WTC11 (cell line): Measurements from ENCODE around the gene PGGT1B. TPM values are rescaled to one million over a fixed set of nuclear protein-coding genes. Genes with fewer than 3 reads are reported as not detected.

Experiments used
- ATAC-seq: fragments of 200-7000 bp; cut with Tn5 transposase; 2 replicates; pipeline ENCODE4 v1.10.0; 2021; ENCODE audit warnings: mild to moderate bottlenecking, moderate library complexity
- CTCF ChIA-PET: fragments of 300-600 bp; sonication (Branson Sonifier 250); formaldehyde crosslinking; loops from one replicate; lab custom pipeline; 2021; ENCODE audit warnings: antibody characterized with exemption; lab: Charles Lee
- POLR2A ChIA-PET: fragments of 350-600 bp; sonication (Branson Sonifier 250); formaldehyde crosslinking; loops from one replicate; lab custom pipeline; 2021; ENCODE audit warnings: antibody characterized with exemption; lab: Charles Lee
- DNase-seq: peaks from one replicate; pipeline ENCODE4 v3.0.0; 2021; ENCODE audit warnings: low spot score
- H3K27ac Mint-ChIP-seq: 2 replicates; pipeline ENCODE4 v1.8.0; 2021; ENCODE audit warnings: mixed read lengths
- H3K27me3 Mint-ChIP-seq: 2 replicates; pipeline ENCODE4 v1.8.0; 2021; ENCODE audit warnings: low read depth, mild to moderate bottlenecking, moderate library complexity, mixed read lengths
- H3K36me3 Mint-ChIP-seq: 2 replicates; pipeline ENCODE4 v1.8.0; 2021; ENCODE audit warnings: mixed read lengths
- H3K4me1 Mint-ChIP-seq: 2 replicates; pipeline ENCODE4 v1.8.0; 2022; ENCODE audit warnings: mixed read lengths
- H3K4me3 Mint-ChIP-seq: 2 replicates; pipeline ENCODE4 v1.8.0; 2021; ENCODE audit warnings: mild to moderate bottlenecking, moderate library complexity, mixed read lengths
- H3K9me3 Mint-ChIP-seq: 2 replicates; pipeline ENCODE4 v1.8.0; 2021; ENCODE audit warnings: mixed read lengths
- ATF2 ChIP-seq: sonication (generic); formaldehyde crosslinking; IDR thresholded peaks from 2 replicates; pipeline ENCODE4 v1.8.1; 2022; ENCODE audit warnings: low read depth, missing genetic modification reagents, borderline replicate concordance
- CBFB ChIP-seq: sonication (generic); formaldehyde crosslinking; IDR thresholded peaks from 2 replicates; pipeline ENCODE4 v1.8.1; 2022; ENCODE audit warnings: mild to moderate bottlenecking, low read depth, missing genetic modification reagents
- CREM ChIP-seq: sonication (generic); formaldehyde crosslinking; IDR thresholded peaks from 2 replicates; pipeline ENCODE4 v1.8.1; 2022; ENCODE audit warnings: mild to moderate bottlenecking, missing genetic modification reagents, moderate library complexity
- E2F1 ChIP-seq: sonication (generic); formaldehyde crosslinking; IDR thresholded peaks from 2 replicates; pipeline ENCODE4 v1.8.0; 2022; ENCODE audit warnings: mild to moderate bottlenecking, missing genetic modification reagents
- E2F4 ChIP-seq: sonication (generic); formaldehyde crosslinking; IDR thresholded peaks from 2 replicates; pipeline ENCODE4 v1.8.1; 2022; ENCODE audit warnings: low read depth, mild to moderate bottlenecking, moderate library complexity, missing genetic modification reagents, borderline replicate concordance
- EMX1 ChIP-seq: fragments of 250-450 bp; sonication (Bioruptor Pico); IDR thresholded peaks from 2 replicates; pipeline ENCODE4 v1.8.0; 2021; ENCODE audit warnings: mild to moderate bottlenecking
- FOXJ3 ChIP-seq: sonication (generic); formaldehyde crosslinking; IDR thresholded peaks from 2 replicates; pipeline ENCODE4 v1.9.0; 2021; ENCODE audit warnings: missing genetic modification reagents, mild to moderate bottlenecking, borderline replicate concordance
- FOXK1 ChIP-seq: sonication (generic); formaldehyde crosslinking; IDR thresholded peaks from 2 replicates; pipeline ENCODE4 v1.8.0; 2022; ENCODE audit warnings: mild to moderate bottlenecking, moderate library complexity, missing genetic modification reagents
- GRHL2 ChIP-seq: fragments of 250-450 bp; sonication (Bioruptor Pico); IDR thresholded peaks from 2 replicates; pipeline ENCODE4 v1.8.0; 2022; ENCODE audit warnings: mild to moderate bottlenecking, moderate library complexity; ENCODE audit not compliant: insufficient replicate concordance, severe bottlenecking
- GTF2I ChIP-seq: fragments of 250-450 bp; sonication (Bioruptor Pico); conservative IDR thresholded peaks from 2 replicates; pipeline ENCODE4 v1.4.0; 2021; ENCODE audit warnings: mild to moderate bottlenecking
- HMGA2 ChIP-seq: fragments of 250-450 bp; sonication (Bioruptor Pico); IDR thresholded peaks from 2 replicates; pipeline ENCODE4 v1.4.0; 2021; ENCODE audit warnings: mild to moderate bottlenecking, moderate library complexity
- HMGXB4 ChIP-seq: sonication (generic); formaldehyde crosslinking; IDR thresholded peaks from 2 replicates; pipeline ENCODE4 v1.8.1; 2023; ENCODE audit warnings: mild to moderate bottlenecking, moderate library complexity, missing genetic modification reagents
- JUN ChIP-seq: sonication (generic); formaldehyde crosslinking; IDR thresholded peaks from 2 replicates; pipeline ENCODE4 v1.8.0; 2023; ENCODE audit warnings: mild to moderate bottlenecking, missing genetic modification reagents
- MLX ChIP-seq: sonication (generic); formaldehyde crosslinking; IDR thresholded peaks from 2 replicates; pipeline ENCODE4 v1.8.1; 2023; ENCODE audit warnings: mild to moderate bottlenecking, missing genetic modification reagents, moderate library complexity
- MXD4 ChIP-seq: fragments of 250-450 bp; sonication (Bioruptor Pico); IDR thresholded peaks from 2 replicates; pipeline ENCODE4 v1.8.0; 2021; ENCODE audit warnings: mild to moderate bottlenecking, moderate library complexity, borderline replicate concordance
- PRRX2 ChIP-seq: fragments of 250-450 bp; sonication (Bioruptor Pico); IDR thresholded peaks from 2 replicates; pipeline ENCODE4 v1.8.0; 2021; ENCODE audit warnings: mild to moderate bottlenecking
- RORB ChIP-seq: fragments of 250-450 bp; sonication (Bioruptor Pico); IDR thresholded peaks from 2 replicates; pipeline ENCODE4 v1.9.0; 2021; ENCODE audit warnings: mild to moderate bottlenecking
- TEAD4 ChIP-seq: sonication (generic); formaldehyde crosslinking; IDR thresholded peaks from 2 replicates; pipeline ENCODE4 v1.8.0; 2022; ENCODE audit warnings: mild to moderate bottlenecking, missing genetic modification reagents
- ZBTB21 ChIP-seq: sonication (generic); formaldehyde crosslinking; IDR thresholded peaks from 2 replicates; pipeline ENCODE4 v1.8.1; 2023; ENCODE audit warnings: mild to moderate bottlenecking, missing genetic modification reagents, borderline replicate concordance
- ZNF317 ChIP-seq: sonication (generic); formaldehyde crosslinking; IDR thresholded peaks from 2 replicates; pipeline ENCODE4 v1.8.1; 2023; ENCODE audit warnings: low read depth, mild to moderate bottlenecking, moderate library complexity, missing genetic modification reagents, borderline replicate concordance
- ZNF532 ChIP-seq: fragments of 250-450 bp; sonication (Bioruptor Pico); IDR thresholded peaks from 2 replicates; pipeline ENCODE4 v1.9.0; 2021; ENCODE audit warnings: mild to moderate bottlenecking, borderline replicate concordance
- total RNA-seq: library from RNA; stranded (reverse); gene quantifications from 3 replicates; pipeline ENCODE4 v1.2.3, GENCODE V29; 2021

The PGGT1B gene
- total RNA-seq, 1 experiment from 2014 or later, result 43.0 TPM

GRCh38 chr5:115170134-115170928 lies 92.3 kb downstream of the PGGT1B start (continued):
- no peak for TF ChIP-seq ATF2 (CRISPR knock-in tag)
- TF ChIP-seq JUN (CRISPR knock-in tag), result no peak

GRCh38 chr5:115169487-115170133 lies 93.1 kb downstream of the PGGT1B start, which contains the start of gene TRIM36:
TRIM36 (minus strand) TSS chr5:115169908; CDS start chr5:115169634, 274 bp downstream.
- DNase-seq (peak; percentile 97), ATAC-seq (peak; percentile 86)
- Mint-ChIP-seq H3K4me1 (peaks cover 14% of the 10 kb centered on the region), H3K36me3 (peaks cover 43% of the 10 kb centered on the region), H3K27ac (0 out of 2 replicates have a peak within 1 kb of the TSS, but pooled peaks have one; percentile 45), H3K4me3 (peak within 1 kb of the TSS; percentile 85), H3K27me3 (peaks cover 54% of the 10 kb centered on the region), H3K9me3 (peaks cover 36% of the 10 kb centered on the region)
- POLR2A ChIA-PET, result interaction anchor here (0.5 to 3.2 kb wide), 7 partner anchors 10 to 200 kb away, joined by 3 to 27 read pairs (median 4); partner anchors contain the start of gene CCDC112
- CTCF ChIA-PET, result interaction anchor here (0.7 to 1.0 kb wide), 4 partner anchors 10 to 101 kb away, joined by 3 to 6 read pairs (median 4); no protein-coding TSS in a partner anchor
- no peak for TF ChIP-seq ZNF532 (CRISPR knock-in tag)
- TF ChIP-seq RORB (CRISPR knock-in tag), result no peak
- peak; percentile 42; the same call in 1 of the 2 replicates for TF ChIP-seq ZNF317 (CRISPR knock-in tag)
- TF ChIP-seq GRHL2 (CRISPR knock-in tag), result no peak
- no peak for TF ChIP-seq MXD4
- no peak for TF ChIP-seq FOXK1 (CRISPR knock-in tag)
- TF ChIP-seq ZBTB21, result peak; percentile 72; the same call in 1 of the 2 replicates
- no peak for TF ChIP-seq HMGA2 (CRISPR knock-in tag)
- no peak for TF ChIP-seq ATF2 (CRISPR knock-in tag)
- TF ChIP-seq CBFB (CRISPR knock-in tag), result no peak
- no peak; the same call in 1 of the 2 replicates for TF ChIP-seq E2F1 (CRISPR knock-in tag)
- no peak for TF ChIP-seq CREM (CRISPR knock-in tag)
- peak; percentile 89 for TF ChIP-seq HMGXB4
- no peak for TF ChIP-seq E2F4
- no peak for TF ChIP-seq GTF2I (CRISPR knock-in tag)
- TF ChIP-seq TEAD4 (CRISPR knock-in tag), result no peak
- TF ChIP-seq EMX1 (CRISPR knock-in tag), result no peak
- TF ChIP-seq PRRX2 (CRISPR knock-in tag), result no peak
- TF ChIP-seq MLX, result no peak
- TF ChIP-seq FOXJ3 (CRISPR knock-in tag), result no peak
- no peak; the same call in 1 of the 2 replicates for TF ChIP-seq JUN (CRISPR knock-in tag)
